Measurements from ENCODE around the gene RNPEP. TPM values are rescaled to one million over a fixed set of nuclear protein-coding genes. Genes with fewer than 3 reads are reported as not detected.
A peak's percentile ranks its signal among the peaks of the same experiment; 100 is the strongest.

The RNPEP gene
- total and polyA plus RNA-seq, 2 of the 13 experiments (the other 11 are each of a cell fraction or from before 2014, with no cell fraction given) = 20.6 to 38.4 TPM

DNA sequence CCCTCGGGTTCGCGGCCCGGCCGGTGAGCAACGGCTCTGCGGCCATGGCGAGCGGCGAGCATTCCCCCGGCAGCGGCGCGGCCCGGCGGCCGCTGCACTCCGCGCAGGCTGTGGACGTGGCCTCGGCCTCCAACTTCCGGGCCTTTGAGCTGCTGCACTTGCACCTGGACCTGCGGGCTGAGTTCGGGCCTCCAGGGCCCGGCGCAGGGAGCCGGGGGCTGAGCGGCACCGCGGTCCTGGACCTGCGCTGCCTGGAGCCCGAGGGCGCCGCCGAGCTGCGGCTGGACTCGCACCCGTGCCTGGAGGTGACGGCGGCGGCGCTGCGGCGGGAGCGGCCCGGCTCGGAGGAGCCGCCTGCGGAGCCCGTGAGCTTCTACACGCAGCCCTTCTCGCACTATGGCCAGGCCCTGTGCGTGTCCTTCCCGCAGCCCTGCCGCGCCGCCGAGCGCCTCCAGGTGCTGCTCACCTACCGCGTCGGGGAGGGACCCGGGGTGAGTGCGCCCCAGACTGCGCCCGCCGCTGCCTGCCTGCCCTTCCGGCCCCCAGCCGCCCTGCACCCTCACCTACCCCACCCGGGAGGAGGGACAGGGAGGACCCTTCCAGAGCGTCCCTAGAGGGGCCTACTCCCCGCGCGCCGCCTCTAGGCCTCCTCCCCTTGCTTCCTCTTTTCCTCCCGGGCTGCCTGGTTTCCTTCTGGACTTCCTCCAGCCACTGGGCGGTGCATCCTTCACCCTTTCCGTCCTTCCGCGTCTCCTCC, at the start of gene RNPEP (continued):
- TF ChIP-seq CHD4 (IDR thresholded peaks at IDR 0.05; ENCODE audit: borderline replicate concordance, low read length) = no peak
- TF ChIP-seq GLI4 (CRISPR knock-in tag; IDR thresholded peaks at IDR 0.05; ENCODE audit: borderline replicate concordance) = no peak
- no peak for TF ChIP-seq ZNF768 (CRISPR knock-in tag; IDR thresholded peaks at IDR 0.05)
- TF ChIP-seq, protein P1, sequence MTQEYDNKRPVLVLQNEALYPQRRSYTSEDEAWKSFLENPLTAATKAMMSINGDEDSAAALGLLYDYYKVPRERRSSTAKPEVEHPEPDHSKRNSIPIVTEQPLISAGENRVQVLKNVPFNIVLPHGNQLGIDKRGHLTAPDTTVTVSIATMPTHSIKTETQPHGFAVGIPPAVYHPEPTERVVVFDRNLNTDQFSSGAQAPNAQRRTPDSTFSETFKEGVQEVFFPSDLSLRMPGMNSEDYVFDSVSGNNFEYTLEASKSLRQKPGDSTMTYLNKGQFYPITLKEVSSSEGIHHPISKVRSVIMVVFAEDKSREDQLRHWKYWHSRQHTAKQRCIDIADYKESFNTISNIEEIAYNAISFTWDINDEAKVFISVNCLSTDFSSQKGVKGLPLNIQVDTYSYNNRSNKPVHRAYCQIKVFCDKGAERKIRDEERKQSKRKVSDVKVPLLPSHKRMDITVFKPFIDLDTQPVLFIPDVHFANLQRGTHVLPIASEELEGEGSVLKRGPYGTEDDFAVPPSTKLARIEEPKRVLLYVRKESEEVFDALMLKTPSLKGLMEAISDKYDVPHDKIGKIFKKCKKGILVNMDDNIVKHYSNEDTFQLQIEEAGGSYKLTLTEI (CRISPR knock-in tag; conservative IDR thresholded peaks at IDR 0.05) = no peak
- TF ChIP-seq, protein P2, sequence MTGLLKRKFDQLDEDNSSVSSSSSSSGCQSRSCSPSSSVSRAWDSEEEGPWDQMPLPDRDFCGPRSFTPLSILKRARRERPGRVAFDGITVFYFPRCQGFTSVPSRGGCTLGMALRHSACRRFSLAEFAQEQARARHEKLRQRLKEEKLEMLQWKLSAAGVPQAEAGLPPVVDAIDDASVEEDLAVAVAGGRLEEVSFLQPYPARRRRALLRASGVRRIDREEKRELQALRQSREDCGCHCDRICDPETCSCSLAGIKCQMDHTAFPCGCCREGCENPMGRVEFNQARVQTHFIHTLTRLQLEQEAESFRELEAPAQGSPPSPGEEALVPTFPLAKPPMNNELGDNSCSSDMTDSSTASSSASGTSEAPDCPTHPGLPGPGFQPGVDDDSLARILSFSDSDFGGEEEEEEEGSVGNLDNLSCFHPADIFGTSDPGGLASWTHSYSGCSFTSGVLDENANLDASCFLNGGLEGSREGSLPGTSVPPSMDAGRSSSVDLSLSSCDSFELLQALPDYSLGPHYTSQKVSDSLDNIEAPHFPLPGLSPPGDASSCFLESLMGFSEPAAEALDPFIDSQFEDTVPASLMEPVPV (CRISPR knock-in tag; IDR thresholded peaks at IDR 0.05) = no peak
- TF ChIP-seq, protein P3, sequence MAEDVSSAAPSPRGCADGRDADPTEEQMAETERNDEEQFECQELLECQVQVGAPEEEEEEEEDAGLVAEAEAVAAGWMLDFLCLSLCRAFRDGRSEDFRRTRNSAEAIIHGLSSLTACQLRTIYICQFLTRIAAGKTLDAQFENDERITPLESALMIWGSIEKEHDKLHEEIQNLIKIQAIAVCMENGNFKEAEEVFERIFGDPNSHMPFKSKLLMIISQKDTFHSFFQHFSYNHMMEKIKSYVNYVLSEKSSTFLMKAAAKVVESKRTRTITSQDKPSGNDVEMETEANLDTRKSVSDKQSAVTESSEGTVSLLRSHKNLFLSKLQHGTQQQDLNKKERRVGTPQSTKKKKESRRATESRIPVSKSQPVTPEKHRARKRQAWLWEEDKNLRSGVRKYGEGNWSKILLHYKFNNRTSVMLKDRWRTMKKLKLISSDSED (CRISPR knock-in tag; IDR thresholded peaks at IDR 0.05) = no peak
- TF ChIP-seq EZH2 (conservative IDR thresholded peaks at IDR 0.05; ENCODE audit: low read depth, low read length) = no peak
- 0 out of 2 replicates have a peak, but pooled peaks have one; percentile 62 for TF ChIP-seq THAP11 (CRISPR knock-in tag; IDR thresholded peaks at IDR 0.05)
- TF ChIP-seq, protein P4, sequence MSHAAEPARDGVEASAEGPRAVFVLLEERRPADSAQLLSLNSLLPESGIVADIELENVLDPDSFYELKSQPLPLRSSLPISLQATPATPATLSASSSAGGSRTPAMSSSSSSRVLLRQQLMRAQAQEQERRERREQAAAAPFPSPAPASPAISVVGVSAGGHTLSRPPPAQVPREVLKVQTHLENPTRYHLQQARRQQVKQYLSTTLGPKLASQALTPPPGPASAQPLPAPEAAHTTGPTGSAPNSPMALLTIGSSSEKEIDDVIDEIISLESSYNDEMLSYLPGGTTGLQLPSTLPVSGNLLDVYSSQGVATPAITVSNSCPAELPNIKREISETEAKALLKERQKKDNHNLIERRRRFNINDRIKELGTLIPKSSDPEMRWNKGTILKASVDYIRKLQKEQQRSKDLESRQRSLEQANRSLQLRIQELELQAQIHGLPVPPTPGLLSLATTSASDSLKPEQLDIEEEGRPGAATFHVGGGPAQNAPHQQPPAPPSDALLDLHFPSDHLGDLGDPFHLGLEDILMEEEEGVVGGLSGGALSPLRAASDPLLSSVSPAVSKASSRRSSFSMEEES (CRISPR knock-in tag; IDR thresholded peaks at IDR 0.05) = no peak
- TF ChIP-seq ZNF839 (CRISPR knock-in tag; IDR thresholded peaks at IDR 0.05; ENCODE audit: borderline replicate concordance) = peak; percentile 58; the same call in 1 of the 2 replicates
- TF ChIP-seq, protein P5, sequence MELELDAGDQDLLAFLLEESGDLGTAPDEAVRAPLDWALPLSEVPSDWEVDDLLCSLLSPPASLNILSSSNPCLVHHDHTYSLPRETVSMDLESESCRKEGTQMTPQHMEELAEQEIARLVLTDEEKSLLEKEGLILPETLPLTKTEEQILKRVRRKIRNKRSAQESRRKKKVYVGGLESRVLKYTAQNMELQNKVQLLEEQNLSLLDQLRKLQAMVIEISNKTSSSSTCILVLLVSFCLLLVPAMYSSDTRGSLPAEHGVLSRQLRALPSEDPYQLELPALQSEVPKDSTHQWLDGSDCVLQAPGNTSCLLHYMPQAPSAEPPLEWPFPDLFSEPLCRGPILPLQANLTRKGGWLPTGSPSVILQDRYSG (CRISPR knock-in tag; IDR thresholded peaks at IDR 0.05) = 0 out of 2 replicates have a peak, but pooled peaks have one; percentile 72
- TF ChIP-seq ZC3H13 (CRISPR knock-in tag; IDR thresholded peaks at IDR 0.05) = 0 out of 2 replicates have a peak, but pooled peaks have one; percentile 46
- TF ChIP-seq ZNF34 (CRISPR knock-in tag; IDR thresholded peaks at IDR 0.05; ENCODE audit: borderline replicate concordance) = peak; percentile 97
- no peak for TF ChIP-seq ZNF224 (CRISPR knock-in tag; IDR thresholded peaks at IDR 0.05)
- TF ChIP-seq, protein P6, sequence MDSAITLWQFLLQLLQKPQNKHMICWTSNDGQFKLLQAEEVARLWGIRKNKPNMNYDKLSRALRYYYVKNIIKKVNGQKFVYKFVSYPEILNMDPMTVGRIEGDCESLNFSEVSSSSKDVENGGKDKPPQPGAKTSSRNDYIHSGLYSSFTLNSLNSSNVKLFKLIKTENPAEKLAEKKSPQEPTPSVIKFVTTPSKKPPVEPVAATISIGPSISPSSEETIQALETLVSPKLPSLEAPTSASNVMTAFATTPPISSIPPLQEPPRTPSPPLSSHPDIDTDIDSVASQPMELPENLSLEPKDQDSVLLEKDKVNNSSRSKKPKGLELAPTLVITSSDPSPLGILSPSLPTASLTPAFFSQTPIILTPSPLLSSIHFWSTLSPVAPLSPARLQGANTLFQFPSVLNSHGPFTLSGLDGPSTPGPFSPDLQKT (CRISPR knock-in tag; IDR thresholded peaks at IDR 0.05; ENCODE audit: borderline replicate concordance) = no peak
- TF ChIP-seq LCORL (IDR thresholded peaks at IDR 0.05) = no peak
- TF ChIP-seq LCORL (CRISPR knock-in tag; IDR thresholded peaks at IDR 0.05) = peak; percentile 40; the same call in 1 of the 2 replicates
- no peak for TF ChIP-seq ISX (CRISPR knock-in tag; conservative IDR thresholded peaks at IDR 0.05)
- TF ChIP-seq ZNF883 (CRISPR knock-in tag; IDR thresholded peaks at IDR 0.05; ENCODE audit: not compliant biosample characterization) = peak; percentile 17
- TF ChIP-seq ZNF577 (CRISPR knock-in tag; IDR thresholded peaks at IDR 0.05; ENCODE audit: borderline replicate concordance, low read depth) = no peak
- TF ChIP-seq, protein P7, sequence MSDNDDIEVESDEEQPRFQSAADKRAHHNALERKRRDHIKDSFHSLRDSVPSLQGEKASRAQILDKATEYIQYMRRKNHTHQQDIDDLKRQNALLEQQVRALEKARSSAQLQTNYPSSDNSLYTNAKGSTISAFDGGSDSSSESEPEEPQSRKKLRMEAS (IDR thresholded peaks at IDR 0.05) = no peak

Measured in HepG2 (cell line).